Activated CD4-positive, alpha-beta memory T cell treated with anti-CD3 and anti-CD28 coated beads, Interleukin-2, amount 10 ng/mL, durations not matched to agents 7 days and 5 days (primary cell): ENCODE measurements around the gene ROR1. TPM values are rescaled to one million over a fixed set of nuclear protein-coding genes. Genes with fewer than 3 reads are reported as not detected.

Source experiments
- CTCF ChIA-PET: fragments of 350-600 bp; sonication (Branson Sonifier 250); formaldehyde crosslinking; loops from one replicate; lab custom pipeline; 2021; ENCODE audit warnings: antibody characterized with exemption, inconsistent platforms; lab: Charles Lee
- POLR2A ChIA-PET: fragments of 350-600 bp; sonication (Branson Sonifier 250); formaldehyde crosslinking; loops from one replicate; lab custom pipeline; 2021; ENCODE audit warnings: antibody characterized with exemption; lab: Charles Lee
- DNase-seq: peaks from one replicate; pipeline ENCODE4 v3.0.0-alpha.2; 2020
- H3K27ac Mint-ChIP-seq: one replicate; pipeline ENCODE4 v1.8.0; 2021; ENCODE audit warnings: mild to moderate bottlenecking, mixed read lengths
- H3K27me3 Mint-ChIP-seq: one replicate; pipeline ENCODE4 v1.8.0; 2021; ENCODE audit warnings: mixed read lengths
- H3K36me3 Mint-ChIP-seq: one replicate; pipeline ENCODE4 v1.8.0; 2021; ENCODE audit warnings: low read depth, mixed read lengths
- H3K4me1 Mint-ChIP-seq: one replicate; pipeline ENCODE4 v1.8.0; 2021; ENCODE audit warnings: mixed read lengths
- H3K4me3 Mint-ChIP-seq: one replicate; pipeline ENCODE4 v1.8.0; 2021; ENCODE audit warnings: mild to moderate bottlenecking, mixed read lengths
- H3K9me3 Mint-ChIP-seq: one replicate; pipeline ENCODE4 v1.8.0; 2021; ENCODE audit warnings: mixed read lengths
- total RNA-seq, 2 experiments: library from RNA; stranded (reverse); gene quantifications; one replicate each; pipeline ENCODE4 v1.2.3, GENCODE V29; 2021

The ROR1 gene
- total RNA-seq, 2 experiments from 2014 or later, result 0.10 TPM; not detected in 1

GRCh38 chr1:63912643-63913042 lies 138.8 kb downstream of the ROR1 start:
- ChIA-PET POLR2A (no interaction called here), CTCF (no interaction called here)
- no peak overlapping the region for H3K4me3 Mint-ChIP-seq
- H3K27ac Mint-ChIP-seq, result no peak overlapping the region
- H3K9me3 Mint-ChIP-seq, result no peaks in the 10 kb centered on the region
- H3K27me3 Mint-ChIP-seq, result peaks cover 12% of the 10 kb centered on the region
- no peaks in the 10 kb centered on the region for H3K4me1 Mint-ChIP-seq
- H3K36me3 Mint-ChIP-seq, result no peaks in the 10 kb centered on the region
- DNase-seq, result no peak

DNA sequence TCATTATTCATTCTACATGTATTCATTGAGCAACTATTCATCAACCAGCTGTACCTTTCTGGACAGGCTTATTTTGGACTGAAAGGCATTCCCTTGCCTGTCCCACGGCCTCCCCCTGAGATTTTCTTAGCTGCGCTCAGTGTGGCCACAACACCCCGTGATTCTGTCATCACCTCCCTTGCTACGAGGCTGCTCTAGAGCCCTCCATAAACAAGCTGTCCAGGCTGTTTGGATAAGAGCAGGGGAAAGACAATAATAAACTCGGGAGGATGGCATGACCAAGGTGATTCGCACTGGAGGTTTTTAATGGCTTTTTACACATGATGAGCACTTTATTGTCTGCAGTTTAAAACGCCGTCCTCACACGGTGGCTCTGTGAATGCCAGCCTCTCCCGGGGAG lies 139.7 kb downstream of the ROR1 start:
- DNase-seq, result no peak
- H3K27ac Mint-ChIP-seq, result no peak overlapping the region
- POLR2A ChIA-PET, result no interaction called here
- H3K9me3 Mint-ChIP-seq, result no peaks in the 10 kb centered on the region
- no peak overlapping the region for H3K4me3 Mint-ChIP-seq
- H3K36me3 Mint-ChIP-seq, result no peaks in the 10 kb centered on the region
- peaks cover 14% of the 10 kb centered on the region for H3K27me3 Mint-ChIP-seq
- H3K4me1 Mint-ChIP-seq, result no peaks in the 10 kb centered on the region
- CTCF ChIA-PET, result interaction anchor here (0.9 to 1.0 kb wide), 2 partner anchors 8 to 222 kb away, joined by 3 read pairs; no protein-coding TSS in a partner anchor

GRCh38 chr1:63914241-63914640 lies 140.4 kb downstream of the ROR1 start:
- CTCF ChIA-PET, result interaction anchor here (0.9 to 1.0 kb wide), 2 partner anchors 9 to 223 kb away, joined by 3 read pairs; no protein-coding TSS in a partner anchor
- POLR2A ChIA-PET, result no interaction called here
- Mint-ChIP-seq H3K4me3 (no peak overlapping the region), H3K36me3 (no peaks in the 10 kb centered on the region), H3K4me1 (no peaks in the 10 kb centered on the region), H3K27me3 (peaks cover 14% of the 10 kb centered on the region), H3K27ac (no peak overlapping the region), H3K9me3 (no peaks in the 10 kb centered on the region)
- no peak for DNase-seq

DNA sequence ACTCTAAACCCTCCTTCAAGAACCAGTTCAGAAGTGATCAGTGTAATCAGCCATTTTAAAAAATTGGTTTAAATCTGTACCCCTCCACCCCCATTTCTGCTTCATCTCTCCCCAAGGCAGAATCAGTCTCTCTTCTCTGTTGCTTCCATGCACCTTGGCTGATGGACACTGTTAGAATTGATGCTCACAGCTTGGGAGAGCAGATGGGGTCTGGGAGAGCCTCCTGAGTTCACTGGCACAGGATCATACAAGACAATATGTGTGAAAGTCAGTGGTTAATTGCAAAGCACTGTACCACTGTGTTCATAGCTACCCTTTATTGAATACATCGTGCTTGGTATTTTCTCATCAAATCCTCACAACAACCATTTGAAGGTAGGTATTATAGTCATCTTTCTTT lies 140.9 kb downstream of the ROR1 start:
- Mint-ChIP-seq H3K36me3 (no peaks in the 10 kb centered on the region), H3K4me3 (no peak overlapping the region), H3K27me3 (peaks cover 14% of the 10 kb centered on the region), H3K4me1 (no peaks in the 10 kb centered on the region), H3K9me3 (no peaks in the 10 kb centered on the region), H3K27ac (no peak overlapping the region)
- DNase-seq, result no peak
- ChIA-PET POLR2A (no interaction called here), CTCF (no interaction called here)

GRCh38 chr1:63915121-63915520 lies 141.3 kb downstream of the ROR1 start:
- CTCF ChIA-PET, result no interaction called here
- Mint-ChIP-seq H3K4me1 (no peaks in the 10 kb centered on the region), H3K27me3 (peaks cover 14% of the 10 kb centered on the region), H3K9me3 (no peaks in the 10 kb centered on the region), H3K36me3 (no peaks in the 10 kb centered on the region), H3K4me3 (no peak overlapping the region), H3K27ac (no peak overlapping the region)
- no peak for DNase-seq
- POLR2A ChIA-PET, result no interaction called here

DNA sequence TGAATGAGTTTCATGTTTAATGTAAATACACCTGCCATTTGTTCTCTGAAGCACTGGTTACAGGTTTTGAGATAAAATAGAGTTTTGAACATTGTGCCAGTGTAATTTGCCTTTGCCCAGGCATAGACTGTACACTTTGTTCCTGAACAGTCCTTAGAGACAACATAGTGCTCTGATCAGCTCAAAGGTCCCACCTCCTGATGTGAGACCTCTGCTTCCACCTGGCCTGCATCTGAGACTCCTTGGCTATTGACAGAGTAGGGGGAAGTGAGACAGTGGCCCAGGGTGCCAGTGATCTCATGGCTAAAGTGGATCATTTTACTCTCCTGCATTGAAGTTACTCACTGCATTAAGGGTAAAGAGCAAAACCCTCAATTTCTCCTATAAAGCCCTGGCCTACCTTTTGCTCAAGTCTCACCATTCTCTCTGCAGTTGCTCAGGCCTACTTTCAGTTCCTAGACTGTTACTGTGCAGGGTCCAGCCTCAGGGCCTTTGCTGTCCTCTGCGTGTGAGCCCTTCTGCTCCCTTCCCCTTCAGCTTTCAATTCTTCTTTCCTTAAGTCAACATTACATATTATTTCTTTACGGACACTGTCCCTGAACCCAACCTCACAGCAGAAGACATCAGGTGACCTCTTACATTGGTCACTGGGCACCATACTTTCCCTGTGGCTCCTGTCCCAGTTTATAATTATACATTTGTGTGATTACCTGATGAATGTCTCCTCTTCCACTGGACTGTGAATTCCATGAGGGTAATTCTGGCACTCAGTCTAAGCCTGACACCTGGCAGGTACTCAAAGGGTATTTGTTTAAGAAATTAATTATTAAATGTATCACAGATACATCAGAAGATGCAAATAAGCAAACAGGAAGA lies 142.9 kb downstream of the ROR1 start:
- Mint-ChIP-seq H3K27ac (no peak overlapping the region), H3K36me3 (no peaks in the 10 kb centered on the region), H3K27me3 (peaks cover 11% of the 10 kb centered on the region), H3K4me1 (no peaks in the 10 kb centered on the region), H3K4me3 (no peak overlapping the region), H3K9me3 (no peaks in the 10 kb centered on the region)
- ChIA-PET CTCF (no interaction called here), POLR2A (no interaction called here)
- no peak for DNase-seq

DNA sequence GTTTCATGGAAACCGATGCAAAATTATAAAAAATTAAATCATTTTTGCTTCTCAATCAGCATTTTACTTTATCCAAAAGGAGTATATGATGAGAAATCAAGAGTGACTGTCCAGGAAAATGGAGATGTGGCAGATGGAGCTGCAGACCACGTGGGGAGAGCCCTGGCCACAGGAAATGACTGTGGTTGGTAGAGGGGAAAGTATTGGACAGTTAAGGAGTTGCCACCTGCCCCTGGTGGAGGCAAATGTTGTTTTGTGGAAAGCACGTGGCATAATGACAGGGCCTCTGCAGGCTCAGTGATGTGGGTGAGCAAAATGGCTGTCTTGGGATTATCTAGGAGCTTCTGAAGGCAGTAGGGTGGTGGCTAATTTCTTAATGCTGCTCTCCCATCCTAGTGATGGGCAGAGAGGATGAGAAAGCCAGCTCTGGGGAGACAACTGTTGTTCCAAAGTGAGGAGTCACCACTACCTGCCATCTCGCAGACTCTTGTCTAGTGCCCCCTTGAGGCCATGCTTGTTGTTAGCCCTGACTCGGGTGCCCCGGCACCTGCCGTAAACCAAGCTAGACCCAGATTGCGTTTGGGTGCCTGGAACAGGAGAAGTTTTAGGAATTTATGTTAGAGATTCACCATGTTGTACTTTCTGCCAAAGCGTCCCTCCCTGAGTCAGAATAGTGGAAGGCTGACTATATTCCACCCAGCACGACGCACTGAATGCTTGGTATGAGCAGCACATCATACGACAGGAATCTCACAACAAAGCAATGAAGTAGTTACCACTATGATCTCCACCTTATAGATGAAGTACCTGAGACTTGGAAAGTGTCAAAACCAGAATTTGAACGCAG lies 144.0 kb downstream of the ROR1 start:
- Mint-ChIP-seq H3K9me3 (no peaks in the 10 kb centered on the region), H3K36me3 (no peaks in the 10 kb centered on the region), H3K4me3 (no peak overlapping the region), H3K4me1 (no peaks in the 10 kb centered on the region), H3K27me3 (peaks cover 5% of the 10 kb centered on the region), H3K27ac (no peak overlapping the region)
- DNase-seq, result no peak
- ChIA-PET POLR2A (no interaction called here), CTCF (interaction anchor here (1.1 kb wide), 1 partner anchor 267 kb away, joined by 3 read pairs; no protein-coding TSS in a partner anchor)

DNA sequence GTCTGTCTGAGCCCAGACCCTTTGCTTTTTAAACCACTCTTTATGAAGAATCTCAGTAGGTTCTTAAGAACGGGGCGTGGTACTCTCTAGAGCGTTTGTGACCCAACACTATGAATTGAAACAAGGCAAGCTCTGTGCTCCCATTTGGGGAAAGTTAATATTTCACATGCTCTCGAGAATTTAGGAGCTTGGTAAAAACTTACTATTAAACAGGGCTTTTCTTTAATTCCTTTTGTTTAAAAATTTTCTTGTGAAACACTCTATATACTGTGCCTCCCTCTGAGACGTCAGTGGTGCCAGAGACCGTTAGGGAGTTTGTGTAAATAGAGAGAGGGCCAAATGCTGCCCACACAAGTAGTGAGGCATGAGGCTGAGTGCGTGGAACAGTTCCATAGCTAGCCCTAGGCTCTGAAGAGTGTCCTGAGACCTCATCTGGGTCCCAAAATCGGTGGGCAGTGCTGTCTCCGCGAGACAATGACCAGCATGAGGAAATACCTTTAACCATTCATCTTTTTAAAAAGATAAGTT lies 144.7 kb downstream of the ROR1 start:
- Mint-ChIP-seq H3K4me3 (no peak overlapping the region), H3K36me3 (no peaks in the 10 kb centered on the region), H3K4me1 (no peaks in the 10 kb centered on the region), H3K9me3 (no peaks in the 10 kb centered on the region), H3K27me3 (peaks cover 5% of the 10 kb centered on the region), H3K27ac (no peak overlapping the region)
- DNase-seq, result no peak
- ChIA-PET POLR2A (no interaction called here), CTCF (interaction anchor here (1.1 kb wide), 1 partner anchor 268 kb away, joined by 3 read pairs; no protein-coding TSS in a partner anchor)

GRCh38 chr1:63920154-63921117 lies 146.6 kb downstream of the ROR1 start:
- POLR2A ChIA-PET, result no interaction called here
- Mint-ChIP-seq H3K9me3 (no peaks in the 10 kb centered on the region), H3K27me3 (peaks cover 2% of the 10 kb centered on the region), H3K4me1 (no peaks in the 10 kb centered on the region), H3K27ac (no peak overlapping the region), H3K36me3 (no peaks in the 10 kb centered on the region), H3K4me3 (no peak overlapping the region)
- CTCF ChIA-PET, result interaction anchor here (0.7 to 1.3 kb wide), 3 partner anchors 84 to 304 kb away, joined by 3 read pairs; no protein-coding TSS in a partner anchor
- DNase-seq, result no peak

- H3K27ac Mint-ChIP-seq, result no peak overlapping the region
- POLR2A ChIA-PET, result no interaction called here
- no peak overlapping the region for H3K4me3 Mint-ChIP-seq
- no peaks in the 10 kb centered on the region for H3K9me3 Mint-ChIP-seq
- H3K36me3 Mint-ChIP-seq, result no peaks in the 10 kb centered on the region
- no peak for DNase-seq
- H3K4me1 Mint-ChIP-seq, result no peaks in the 10 kb centered on the region
- CTCF ChIA-PET, result no interaction called here
- peaks cover 2% of the 10 kb centered on the region for H3K27me3 Mint-ChIP-seq
Measured at GRCh38 chr1:63921359-63921758, 147.5 kb downstream of the ROR1 start.

GRCh38 chr1:63921802-63922201 lies 148.0 kb downstream of the ROR1 start:
- H3K9me3 Mint-ChIP-seq, result no peaks in the 10 kb centered on the region
- CTCF ChIA-PET, result no interaction called here
- DNase-seq, result no peak
- POLR2A ChIA-PET, result no interaction called here
- no peak overlapping the region for H3K4me3 Mint-ChIP-seq
- H3K36me3 Mint-ChIP-seq, result no peaks in the 10 kb centered on the region
- H3K27me3 Mint-ChIP-seq, result peaks cover 2% of the 10 kb centered on the region
- no peak overlapping the region for H3K27ac Mint-ChIP-seq
- H3K4me1 Mint-ChIP-seq, result no peaks in the 10 kb centered on the region

DNA sequence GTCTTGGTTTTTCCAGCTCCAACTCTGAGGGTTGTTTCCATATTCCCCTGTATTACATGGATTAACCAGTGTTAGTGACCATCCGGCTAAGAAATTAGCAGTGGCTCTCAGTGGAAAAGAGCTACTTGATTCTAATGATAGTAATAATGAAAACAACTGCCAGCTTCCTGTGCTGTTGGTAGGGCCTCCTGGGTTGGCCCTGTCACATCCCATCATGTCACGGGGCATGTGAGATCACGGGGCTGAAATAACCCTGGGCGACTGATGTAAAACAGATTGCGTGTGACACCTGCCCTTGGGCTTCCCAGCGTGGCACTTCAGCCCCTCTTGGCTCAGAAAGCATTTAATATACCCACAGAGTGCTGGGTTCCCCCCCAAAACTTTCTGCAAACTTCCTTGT lies 149.0 kb downstream of the ROR1 start:
- Mint-ChIP-seq H3K4me1 (no peaks in the 10 kb centered on the region), H3K27ac (no peak overlapping the region), H3K27me3 (peaks cover 2% of the 10 kb centered on the region), H3K4me3 (no peak overlapping the region), H3K9me3 (no peaks in the 10 kb centered on the region), H3K36me3 (no peaks in the 10 kb centered on the region)
- ChIA-PET POLR2A (interaction anchor here (0.6 kb wide), 1 partner anchor 328 kb away, joined by 3 read pairs; no protein-coding TSS in a partner anchor), CTCF (no interaction called here)
- DNase-seq, result no peak
